ENCODE data around the gene MRPL52. TPM values are rescaled to one million over a fixed set of nuclear protein-coding genes. Genes with fewer than 3 reads are reported as not detected.

MRPL52 gene
- total and polyA plus RNA-seq, 2 of the 13 experiments (the other 11 are each of a cell fraction or from before 2014, with no cell fraction given) = 118 to 329 TPM

DNA sequence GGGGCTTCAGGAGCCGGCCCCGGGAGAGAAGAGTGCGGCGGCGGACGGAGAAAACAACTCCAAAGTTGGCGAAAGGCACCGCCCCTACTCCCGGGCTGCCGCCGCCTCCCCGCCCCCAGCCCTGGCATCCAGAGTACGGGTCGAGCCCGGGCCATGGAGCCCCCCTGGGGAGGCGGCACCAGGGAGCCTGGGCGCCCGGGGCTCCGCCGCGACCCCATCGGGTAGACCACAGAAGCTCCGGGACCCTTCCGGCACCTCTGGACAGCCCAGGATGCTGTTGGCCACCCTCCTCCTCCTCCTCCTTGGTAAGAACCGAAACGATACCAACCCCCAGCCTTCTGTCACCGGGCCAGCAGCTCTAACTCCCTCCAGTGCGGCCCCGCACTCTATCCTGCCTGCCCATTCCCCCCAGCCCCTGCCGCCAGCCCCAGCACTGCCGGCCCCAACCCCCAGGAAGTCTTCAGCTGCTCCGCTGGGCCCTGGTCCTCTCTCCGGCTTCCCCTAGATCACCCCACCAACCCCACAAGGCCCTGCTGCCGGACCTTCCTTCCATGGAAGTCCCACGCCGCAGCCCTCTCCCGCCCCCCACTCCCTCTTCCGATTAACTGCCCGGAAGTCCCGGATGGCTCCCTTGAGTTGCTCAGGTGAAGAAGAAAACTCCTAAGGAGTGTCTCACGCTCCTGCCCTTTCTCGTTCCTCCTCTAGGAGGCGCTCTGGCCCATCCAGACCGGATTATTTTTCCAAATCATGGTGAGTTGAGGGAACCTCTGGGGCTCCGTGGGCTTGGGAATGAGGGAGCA is 42.5 kb downstream of the MRPL52 start (continued):
- TF ChIP-seq KLF15 (CRISPR knock-in tag; IDR thresholded peaks at IDR 0.05; ENCODE audit: borderline replicate concordance) (no peak), ZNF441 (CRISPR knock-in tag; IDR thresholded peaks at IDR 0.05; ENCODE audit: borderline replicate concordance) (no peak), NR1H2 (CRISPR knock-in tag; IDR thresholded peaks at IDR 0.05; ENCODE audit: borderline replicate concordance, low read depth) (peak; percentile 68; the same call in 1 of the 2 replicates), PITX1 (CRISPR knock-in tag; IDR thresholded peaks at IDR 0.05) (peak; percentile 72), ZNF724P (CRISPR knock-in tag; IDR thresholded peaks at IDR 0.05; ENCODE audit: borderline replicate concordance) (0 out of 2 replicates have a peak, but pooled peaks have one; percentile 82), FOXO1 (CRISPR knock-in tag; IDR thresholded peaks at IDR 0.05) (no peak; the same call in 1 of the 2 replicates), FLYWCH1 (CRISPR knock-in tag; IDR thresholded peaks at IDR 0.05) (0 out of 2 replicates have a peak, but pooled peaks have one; percentile 23), PAWR (CRISPR knock-in tag; IDR thresholded peaks at IDR 0.05; ENCODE audit: borderline replicate concordance) (0 out of 2 replicates have a peak, but pooled peaks have one; percentile 14), ZEB1 (IDR thresholded peaks at IDR 0.05; ENCODE audit: insufficient replicate concordance, low read depth) (peak; percentile 72), ZNF577 (CRISPR knock-in tag; IDR thresholded peaks at IDR 0.05; ENCODE audit: borderline replicate concordance, low read depth) (0 out of 2 replicates have a peak, but pooled peaks have one; percentile 2), ZNF431 (CRISPR knock-in tag; IDR thresholded peaks at IDR 0.05; ENCODE audit: borderline replicate concordance, low read depth) (no peak), NAIF1 (CRISPR knock-in tag; IDR thresholded peaks at IDR 0.05; ENCODE audit: borderline replicate concordance) (peak; percentile 19; the same call in 1 of the 2 replicates), ZSCAN20 (CRISPR knock-in tag; IDR thresholded peaks at IDR 0.05; ENCODE audit: borderline replicate concordance) (peak; percentile 82; the same call in 1 of the 2 replicates), ATAD3A (CRISPR knock-in tag; IDR thresholded peaks at IDR 0.05) (no peak), SIN3A (IDR thresholded peaks at IDR 0.05; ENCODE audit: borderline replicate concordance, low read depth, low read length) (0 out of 2 replicates have a peak, but pooled peaks have one; percentile 9), RBFOX2 (IDR thresholded peaks at IDR 0.05; ENCODE audit: low read depth, low read length) (peak; percentile 76), HMG20B (CRISPR knock-in tag; conservative IDR thresholded peaks at IDR 0.05) (0 out of 2 replicates have a peak, but pooled peaks have one; percentile 6), MED13 (CRISPR knock-in tag; IDR thresholded peaks at IDR 0.05) (peak; percentile 9; the same call in 1 of the 2 replicates), SIX1 (CRISPR knock-in tag; IDR thresholded peaks at IDR 0.05; ENCODE audit: borderline replicate concordance) (peak; percentile 37; the same call in 1 of the 2 replicates)
- TF ChIP-seq, protein P1, sequence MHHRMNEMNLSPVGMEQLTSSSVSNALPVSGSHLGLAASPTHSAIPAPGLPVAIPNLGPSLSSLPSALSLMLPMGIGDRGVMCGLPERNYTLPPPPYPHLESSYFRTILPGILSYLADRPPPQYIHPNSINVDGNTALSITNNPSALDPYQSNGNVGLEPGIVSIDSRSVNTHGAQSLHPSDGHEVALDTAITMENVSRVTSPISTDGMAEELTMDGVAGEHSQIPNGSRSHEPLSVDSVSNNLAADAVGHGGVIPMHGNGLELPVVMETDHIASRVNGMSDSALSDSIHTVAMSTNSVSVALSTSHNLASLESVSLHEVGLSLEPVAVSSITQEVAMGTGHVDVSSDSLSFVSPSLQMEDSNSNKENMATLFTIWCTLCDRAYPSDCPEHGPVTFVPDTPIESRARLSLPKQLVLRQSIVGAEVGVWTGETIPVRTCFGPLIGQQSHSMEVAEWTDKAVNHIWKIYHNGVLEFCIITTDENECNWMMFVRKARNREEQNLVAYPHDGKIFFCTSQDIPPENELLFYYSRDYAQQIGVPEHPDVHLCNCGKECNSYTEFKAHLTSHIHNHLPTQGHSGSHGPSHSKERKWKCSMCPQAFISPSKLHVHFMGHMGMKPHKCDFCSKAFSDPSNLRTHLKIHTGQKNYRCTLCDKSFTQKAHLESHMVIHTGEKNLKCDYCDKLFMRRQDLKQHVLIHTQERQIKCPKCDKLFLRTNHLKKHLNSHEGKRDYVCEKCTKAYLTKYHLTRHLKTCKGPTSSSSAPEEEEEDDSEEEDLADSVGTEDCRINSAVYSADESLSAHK (CRISPR knock-in tag; IDR thresholded peaks at IDR 0.05; ENCODE audit: borderline replicate concordance) = 0 out of 2 replicates have a peak, but pooled peaks have one; percentile 14
- TF ChIP-seq, protein P2, sequence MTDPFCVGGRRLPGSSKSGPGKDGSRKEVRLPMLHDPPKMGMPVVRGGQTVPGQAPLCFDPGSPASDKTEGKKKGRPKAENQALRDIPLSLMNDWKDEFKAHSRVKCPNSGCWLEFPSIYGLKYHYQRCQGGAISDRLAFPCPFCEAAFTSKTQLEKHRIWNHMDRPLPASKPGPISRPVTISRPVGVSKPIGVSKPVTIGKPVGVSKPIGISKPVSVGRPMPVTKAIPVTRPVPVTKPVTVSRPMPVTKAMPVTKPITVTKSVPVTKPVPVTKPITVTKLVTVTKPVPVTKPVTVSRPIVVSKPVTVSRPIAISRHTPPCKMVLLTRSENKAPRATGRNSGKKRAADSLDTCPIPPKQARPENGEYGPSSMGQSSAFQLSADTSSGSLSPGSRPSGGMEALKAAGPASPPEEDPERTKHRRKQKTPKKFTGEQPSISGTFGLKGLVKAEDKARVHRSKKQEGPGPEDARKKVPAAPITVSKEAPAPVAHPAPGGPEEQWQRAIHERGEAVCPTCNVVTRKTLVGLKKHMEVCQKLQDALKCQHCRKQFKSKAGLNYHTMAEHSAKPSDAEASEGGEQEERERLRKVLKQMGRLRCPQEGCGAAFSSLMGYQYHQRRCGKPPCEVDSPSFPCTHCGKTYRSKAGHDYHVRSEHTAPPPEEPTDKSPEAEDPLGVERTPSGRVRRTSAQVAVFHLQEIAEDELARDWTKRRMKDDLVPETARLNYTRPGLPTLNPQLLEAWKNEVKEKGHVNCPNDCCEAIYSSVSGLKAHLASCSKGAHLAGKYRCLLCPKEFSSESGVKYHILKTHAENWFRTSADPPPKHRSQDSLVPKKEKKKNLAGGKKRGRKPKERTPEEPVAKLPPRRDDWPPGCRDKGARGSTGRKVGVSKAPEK (CRISPR knock-in tag; IDR thresholded peaks at IDR 0.05; ENCODE audit: borderline replicate concordance) = no peak; the same call in 1 of the 2 replicates
- TF ChIP-seq, protein P3, sequence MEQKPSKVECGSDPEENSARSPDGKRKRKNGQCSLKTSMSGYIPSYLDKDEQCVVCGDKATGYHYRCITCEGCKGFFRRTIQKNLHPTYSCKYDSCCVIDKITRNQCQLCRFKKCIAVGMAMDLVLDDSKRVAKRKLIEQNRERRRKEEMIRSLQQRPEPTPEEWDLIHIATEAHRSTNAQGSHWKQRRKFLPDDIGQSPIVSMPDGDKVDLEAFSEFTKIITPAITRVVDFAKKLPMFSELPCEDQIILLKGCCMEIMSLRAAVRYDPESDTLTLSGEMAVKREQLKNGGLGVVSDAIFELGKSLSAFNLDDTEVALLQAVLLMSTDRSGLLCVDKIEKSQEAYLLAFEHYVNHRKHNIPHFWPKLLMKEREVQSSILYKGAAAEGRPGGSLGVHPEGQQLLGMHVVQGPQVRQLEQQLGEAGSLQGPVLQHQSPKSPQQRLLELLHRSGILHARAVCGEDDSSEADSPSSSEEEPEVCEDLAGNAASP (CRISPR knock-in tag; IDR thresholded peaks at IDR 0.05; ENCODE audit: borderline replicate concordance) = peak; percentile 64; the same call in 1 of the 2 replicates

All from HepG2 (cell line).